ENCODE data around the gene MYEF2.

GRCh38 chr15:48109212-48109611 lies 68.9 kb downstream of the MYEF2 start:
- TF ChIP-seq, protein P1, sequence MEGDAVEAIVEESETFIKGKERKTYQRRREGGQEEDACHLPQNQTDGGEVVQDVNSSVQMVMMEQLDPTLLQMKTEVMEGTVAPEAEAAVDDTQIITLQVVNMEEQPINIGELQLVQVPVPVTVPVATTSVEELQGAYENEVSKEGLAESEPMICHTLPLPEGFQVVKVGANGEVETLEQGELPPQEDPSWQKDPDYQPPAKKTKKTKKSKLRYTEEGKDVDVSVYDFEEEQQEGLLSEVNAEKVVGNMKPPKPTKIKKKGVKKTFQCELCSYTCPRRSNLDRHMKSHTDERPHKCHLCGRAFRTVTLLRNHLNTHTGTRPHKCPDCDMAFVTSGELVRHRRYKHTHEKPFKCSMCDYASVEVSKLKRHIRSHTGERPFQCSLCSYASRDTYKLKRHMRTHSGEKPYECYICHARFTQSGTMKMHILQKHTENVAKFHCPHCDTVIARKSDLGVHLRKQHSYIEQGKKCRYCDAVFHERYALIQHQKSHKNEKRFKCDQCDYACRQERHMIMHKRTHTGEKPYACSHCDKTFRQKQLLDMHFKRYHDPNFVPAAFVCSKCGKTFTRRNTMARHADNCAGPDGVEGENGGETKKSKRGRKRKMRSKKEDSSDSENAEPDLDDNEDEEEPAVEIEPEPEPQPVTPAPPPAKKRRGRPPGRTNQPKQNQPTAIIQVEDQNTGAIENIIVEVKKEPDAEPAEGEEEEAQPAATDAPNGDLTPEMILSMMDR (IDR thresholded peaks at IDR 0.05; ENCODE audit: low read depth, low read length, missing input control): no peak
- TF ChIP-seq SP1 (IDR thresholded peaks at IDR 0.05) (no peak), FOXA1 (IDR thresholded peaks at IDR 0.05) (no peak)

Data from liver (tissue), 3 donors.